Measurements from ENCODE around the gene HNRNPL.

GRCh38 chr19:38834104-38834490 is 15.7 kb downstream of the HNRNPL start:
- TF ChIP-seq CTCF (IDR thresholded peaks at IDR 0.05; ENCODE audit: poor library complexity) (no peak), EZH2 (IDR thresholded peaks at IDR 0.05; ENCODE audit: borderline replicate concordance) (no peak), EZH2phosphoT487 (IDR thresholded peaks at IDR 0.05; ENCODE audit: low read depth, severe bottlenecking, unreplicated experiment) (no peak)

Measured in hepatocyte (in vitro differentiated cells).